Measurements from ENCODE around the gene PIK3CG.

DNA sequence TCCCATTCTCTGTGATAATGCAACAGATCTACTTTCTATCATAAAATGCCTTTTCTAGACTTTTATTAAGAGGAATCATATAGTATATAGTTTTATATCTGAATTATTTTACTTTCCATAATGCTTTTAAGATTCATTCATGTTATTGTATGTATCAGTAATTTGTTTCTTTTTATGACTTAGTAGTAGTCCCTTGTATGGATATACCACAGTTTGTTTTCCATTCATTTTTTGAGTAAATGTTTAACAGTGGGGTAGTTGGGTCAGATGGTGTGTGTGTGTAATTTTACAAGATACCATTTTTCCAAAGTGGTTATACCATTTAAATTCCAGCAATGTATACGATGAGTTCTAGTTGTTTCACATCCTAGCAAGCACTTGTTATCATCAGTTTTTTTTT is 10.4 kb downstream of the PIK3CG start:
- TF ChIP-seq, protein P1, sequence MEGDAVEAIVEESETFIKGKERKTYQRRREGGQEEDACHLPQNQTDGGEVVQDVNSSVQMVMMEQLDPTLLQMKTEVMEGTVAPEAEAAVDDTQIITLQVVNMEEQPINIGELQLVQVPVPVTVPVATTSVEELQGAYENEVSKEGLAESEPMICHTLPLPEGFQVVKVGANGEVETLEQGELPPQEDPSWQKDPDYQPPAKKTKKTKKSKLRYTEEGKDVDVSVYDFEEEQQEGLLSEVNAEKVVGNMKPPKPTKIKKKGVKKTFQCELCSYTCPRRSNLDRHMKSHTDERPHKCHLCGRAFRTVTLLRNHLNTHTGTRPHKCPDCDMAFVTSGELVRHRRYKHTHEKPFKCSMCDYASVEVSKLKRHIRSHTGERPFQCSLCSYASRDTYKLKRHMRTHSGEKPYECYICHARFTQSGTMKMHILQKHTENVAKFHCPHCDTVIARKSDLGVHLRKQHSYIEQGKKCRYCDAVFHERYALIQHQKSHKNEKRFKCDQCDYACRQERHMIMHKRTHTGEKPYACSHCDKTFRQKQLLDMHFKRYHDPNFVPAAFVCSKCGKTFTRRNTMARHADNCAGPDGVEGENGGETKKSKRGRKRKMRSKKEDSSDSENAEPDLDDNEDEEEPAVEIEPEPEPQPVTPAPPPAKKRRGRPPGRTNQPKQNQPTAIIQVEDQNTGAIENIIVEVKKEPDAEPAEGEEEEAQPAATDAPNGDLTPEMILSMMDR (IDR thresholded peaks at IDR 0.05), result no peak
- TF ChIP-seq POLR2A (IDR thresholded peaks at IDR 0.05), result no peak
